WTC11 (cell line): ENCODE results near the gene THBS2. TPM values are rescaled to one million over a fixed set of nuclear protein-coding genes. Genes with fewer than 3 reads are reported as not detected.

Experiments used
- ATAC-seq: fragments of 200-7000 bp; cut with Tn5 transposase; 2 replicates; pipeline ENCODE4 v1.10.0; 2021; ENCODE audit warnings: mild to moderate bottlenecking, moderate library complexity
- CTCF ChIA-PET: fragments of 300-600 bp; sonication (Branson Sonifier 250); formaldehyde crosslinking; loops from one replicate; lab custom pipeline; 2021; ENCODE audit warnings: antibody characterized with exemption; lab: Charles Lee
- POLR2A ChIA-PET: fragments of 350-600 bp; sonication (Branson Sonifier 250); formaldehyde crosslinking; loops from one replicate; lab custom pipeline; 2021; ENCODE audit warnings: antibody characterized with exemption; lab: Charles Lee
- DNase-seq: peaks from one replicate; pipeline ENCODE4 v3.0.0; 2021; ENCODE audit warnings: low spot score
- H3K27ac Mint-ChIP-seq: 2 replicates; pipeline ENCODE4 v1.8.0; 2021; ENCODE audit warnings: mixed read lengths
- H3K27me3 Mint-ChIP-seq: 2 replicates; pipeline ENCODE4 v1.8.0; 2021; ENCODE audit warnings: low read depth, mild to moderate bottlenecking, moderate library complexity, mixed read lengths
- H3K36me3 Mint-ChIP-seq: 2 replicates; pipeline ENCODE4 v1.8.0; 2021; ENCODE audit warnings: mixed read lengths
- H3K4me1 Mint-ChIP-seq: 2 replicates; pipeline ENCODE4 v1.8.0; 2022; ENCODE audit warnings: mixed read lengths
- H3K4me3 Mint-ChIP-seq: 2 replicates; pipeline ENCODE4 v1.8.0; 2021; ENCODE audit warnings: mild to moderate bottlenecking, moderate library complexity, mixed read lengths
- H3K9me3 Mint-ChIP-seq: 2 replicates; pipeline ENCODE4 v1.8.0; 2021; ENCODE audit warnings: mixed read lengths
- CBFB ChIP-seq: sonication (generic); formaldehyde crosslinking; IDR thresholded peaks from 2 replicates; pipeline ENCODE4 v1.8.1; 2022; ENCODE audit warnings: mild to moderate bottlenecking, low read depth, missing genetic modification reagents
- CREB1 ChIP-seq: sonication (generic); formaldehyde crosslinking; IDR thresholded peaks from 2 replicates; pipeline ENCODE4 v1.8.0; 2023; ENCODE audit warnings: mild to moderate bottlenecking, missing genetic modification reagents
- FOXK1 ChIP-seq: sonication (generic); formaldehyde crosslinking; IDR thresholded peaks from 2 replicates; pipeline ENCODE4 v1.8.0; 2022; ENCODE audit warnings: mild to moderate bottlenecking, moderate library complexity, missing genetic modification reagents
- GTF2I ChIP-seq: fragments of 250-450 bp; sonication (Bioruptor Pico); conservative IDR thresholded peaks from 2 replicates; pipeline ENCODE4 v1.4.0; 2021; ENCODE audit warnings: mild to moderate bottlenecking
- IRF2 ChIP-seq: sonication (generic); formaldehyde crosslinking; IDR thresholded peaks from 2 replicates; pipeline ENCODE4 v1.8.0; 2022; ENCODE audit warnings: low read depth, missing genetic modification reagents, borderline replicate concordance
- NFATC4 ChIP-seq: fragments of 250-450 bp; sonication (Bioruptor Pico); IDR thresholded peaks from 2 replicates; pipeline ENCODE4 v1.9.0; 2021; ENCODE audit warnings: mild to moderate bottlenecking
- PRRX2 ChIP-seq: fragments of 250-450 bp; sonication (Bioruptor Pico); IDR thresholded peaks from 2 replicates; pipeline ENCODE4 v1.8.0; 2021; ENCODE audit warnings: mild to moderate bottlenecking
- SOX15 ChIP-seq: fragments of 250-450 bp; sonication (Bioruptor Pico); IDR thresholded peaks from 2 replicates; pipeline ENCODE4 v1.9.0; 2021; ENCODE audit warnings: mild to moderate bottlenecking
- SP1 ChIP-seq: sonication (generic); formaldehyde crosslinking; conservative IDR thresholded peaks from 2 replicates; pipeline ENCODE4 v1.8.1; 2022; ENCODE audit warnings: missing genetic modification reagents
- TCF7 ChIP-seq: sonication (generic); formaldehyde crosslinking; IDR thresholded peaks from 2 replicates; pipeline ENCODE4 v1.8.0; 2022; ENCODE audit warnings: mild to moderate bottlenecking, low read depth, missing genetic modification reagents, moderate library complexity
- TEAD1 ChIP-seq: sonication (generic); formaldehyde crosslinking; IDR thresholded peaks from 2 replicates; pipeline ENCODE4 v1.8.0; 2022; ENCODE audit warnings: mild to moderate bottlenecking, missing genetic modification reagents
- TEAD4 ChIP-seq: sonication (generic); formaldehyde crosslinking; IDR thresholded peaks from 2 replicates; pipeline ENCODE4 v1.8.0; 2022; ENCODE audit warnings: mild to moderate bottlenecking, missing genetic modification reagents
- USF2 ChIP-seq: sonication (generic); formaldehyde crosslinking; IDR thresholded peaks from 2 replicates; pipeline ENCODE4 v1.8.1; 2023; ENCODE audit warnings: mild to moderate bottlenecking, missing genetic modification reagents, moderate library complexity
- ZNF219 ChIP-seq: sonication (generic); formaldehyde crosslinking; IDR thresholded peaks from 2 replicates; pipeline ENCODE4 v1.8.0; 2023; ENCODE audit warnings: missing genetic modification reagents, mild to moderate bottlenecking, borderline replicate concordance
- ZNF396 ChIP-seq: fragments of 250-450 bp; sonication (Bioruptor Pico); IDR thresholded peaks from 2 replicates; pipeline ENCODE4 v1.8.0; 2021; ENCODE audit warnings: mild to moderate bottlenecking, moderate library complexity, borderline replicate concordance
- ZNF423 ChIP-seq: fragments of 250-450 bp; sonication (Bioruptor Pico); IDR thresholded peaks from 2 replicates; pipeline ENCODE4 v2.1.2; 2022; ENCODE audit warnings: mild to moderate bottlenecking, moderate library complexity
- total RNA-seq: library from RNA; stranded (reverse); gene quantifications from 3 replicates; pipeline ENCODE4 v1.2.3, GENCODE V29; 2021
- TF ChIP-seq, protein P1 (sequence below): sonication (generic); formaldehyde crosslinking; IDR thresholded peaks from 2 replicates; pipeline ENCODE4 v1.8.0; 2022; ENCODE audit warnings: missing genetic modification reagents
- TF ChIP-seq, protein P2 (sequence below): sonication (generic); formaldehyde crosslinking; IDR thresholded peaks from 2 replicates; pipeline ENCODE4 v1.8.1; 2022; ENCODE audit warnings: low read depth, mild to moderate bottlenecking, moderate library complexity, missing genetic modification reagents, borderline replicate concordance
- TF ChIP-seq, protein P3 (sequence below): sonication (generic); formaldehyde crosslinking; IDR thresholded peaks from 2 replicates; pipeline ENCODE4 v1.8.0; 2022; ENCODE audit warnings: mild to moderate bottlenecking, missing genetic modification reagents
- TF ChIP-seq, protein P4 (sequence below): fragments of 250-450 bp; sonication (Bioruptor Pico); IDR thresholded peaks from 2 replicates; pipeline ENCODE4 v2.1.2; 2022; ENCODE audit warnings: mild to moderate bottlenecking, moderate library complexity
- TF ChIP-seq, protein P5 (sequence below): fragments of 250-450 bp; sonication (Bioruptor Pico); IDR thresholded peaks from 2 replicates; pipeline ENCODE4 v1.9.0; 2021; ENCODE audit warnings: moderate library complexity, mild to moderate bottlenecking, inconsistent platforms, borderline replicate concordance
- TF ChIP-seq, protein P6 (sequence below): fragments of 200-600 bp; IDR thresholded peaks from 2 replicates; pipeline ENCODE4 v1.8.0; 2022; ENCODE audit warnings: antibody characterized with exemption
- TF ChIP-seq, protein P7 (sequence below): fragments of 250-450 bp; sonication (Bioruptor Pico); conservative IDR thresholded peaks from 2 replicates; pipeline ENCODE4 v1.9.0; 2021; ENCODE audit warnings: mild to moderate bottlenecking

Gene THBS2
- total RNA-seq, 1 experiment from 2014 or later, result 40.3 TPM

DNA sequence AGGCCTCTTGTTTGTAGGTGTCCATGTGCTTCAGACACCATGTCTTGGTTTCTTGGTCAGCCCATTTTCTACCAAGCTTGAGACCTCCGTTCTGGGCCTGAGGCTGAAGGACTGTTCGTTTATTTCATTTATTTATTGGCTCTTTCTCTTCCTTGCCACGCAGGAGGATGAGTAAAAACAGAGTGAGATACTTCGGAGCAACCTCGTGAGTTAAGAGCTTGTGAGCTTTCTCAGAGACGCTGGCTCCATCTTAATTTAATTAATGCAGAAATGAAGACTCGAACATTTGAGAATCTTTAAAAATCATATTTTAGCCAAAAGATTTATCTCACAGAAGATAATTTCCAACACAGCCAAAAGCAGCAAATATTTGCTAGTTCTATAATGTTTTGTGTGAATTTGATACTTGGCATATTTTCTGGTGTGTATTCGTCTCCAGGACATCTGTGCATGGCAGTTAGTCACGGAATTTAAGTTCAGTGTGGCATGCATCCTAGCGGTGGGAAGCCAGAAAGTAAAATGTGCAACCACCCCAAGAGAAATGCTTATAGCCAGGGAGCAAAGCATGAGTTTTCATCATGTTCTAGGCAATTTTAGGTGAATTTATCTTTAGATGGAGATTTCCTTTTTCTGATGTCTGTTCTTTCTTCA, 76.0 kb downstream of the THBS2 start:
- no peak for DNase-seq
- Mint-ChIP-seq H3K27me3 (no peaks in the 10 kb centered on the region), H3K4me3 (no peak overlapping the region), H3K27ac (no peak overlapping the region), H3K9me3 (peaks cover 28% of the 10 kb centered on the region), H3K4me1 (peaks cover 6% of the 10 kb centered on the region), H3K36me3 (peaks cover 17% of the 10 kb centered on the region)
- POLR2A ChIA-PET, result no interaction called here
- CTCF ChIA-PET, result no interaction called here
- TF ChIP-seq TEAD4 (CRISPR knock-in tag) (no peak), TCF7 (no peak), TEAD1 (CRISPR knock-in tag) (no peak), ZNF219 (CRISPR knock-in tag) (no peak), FOXK1 (CRISPR knock-in tag) (no peak), IRF2 (no peak), NFATC4 (CRISPR knock-in tag) (no peak)
- TF ChIP-seq, protein P1, sequence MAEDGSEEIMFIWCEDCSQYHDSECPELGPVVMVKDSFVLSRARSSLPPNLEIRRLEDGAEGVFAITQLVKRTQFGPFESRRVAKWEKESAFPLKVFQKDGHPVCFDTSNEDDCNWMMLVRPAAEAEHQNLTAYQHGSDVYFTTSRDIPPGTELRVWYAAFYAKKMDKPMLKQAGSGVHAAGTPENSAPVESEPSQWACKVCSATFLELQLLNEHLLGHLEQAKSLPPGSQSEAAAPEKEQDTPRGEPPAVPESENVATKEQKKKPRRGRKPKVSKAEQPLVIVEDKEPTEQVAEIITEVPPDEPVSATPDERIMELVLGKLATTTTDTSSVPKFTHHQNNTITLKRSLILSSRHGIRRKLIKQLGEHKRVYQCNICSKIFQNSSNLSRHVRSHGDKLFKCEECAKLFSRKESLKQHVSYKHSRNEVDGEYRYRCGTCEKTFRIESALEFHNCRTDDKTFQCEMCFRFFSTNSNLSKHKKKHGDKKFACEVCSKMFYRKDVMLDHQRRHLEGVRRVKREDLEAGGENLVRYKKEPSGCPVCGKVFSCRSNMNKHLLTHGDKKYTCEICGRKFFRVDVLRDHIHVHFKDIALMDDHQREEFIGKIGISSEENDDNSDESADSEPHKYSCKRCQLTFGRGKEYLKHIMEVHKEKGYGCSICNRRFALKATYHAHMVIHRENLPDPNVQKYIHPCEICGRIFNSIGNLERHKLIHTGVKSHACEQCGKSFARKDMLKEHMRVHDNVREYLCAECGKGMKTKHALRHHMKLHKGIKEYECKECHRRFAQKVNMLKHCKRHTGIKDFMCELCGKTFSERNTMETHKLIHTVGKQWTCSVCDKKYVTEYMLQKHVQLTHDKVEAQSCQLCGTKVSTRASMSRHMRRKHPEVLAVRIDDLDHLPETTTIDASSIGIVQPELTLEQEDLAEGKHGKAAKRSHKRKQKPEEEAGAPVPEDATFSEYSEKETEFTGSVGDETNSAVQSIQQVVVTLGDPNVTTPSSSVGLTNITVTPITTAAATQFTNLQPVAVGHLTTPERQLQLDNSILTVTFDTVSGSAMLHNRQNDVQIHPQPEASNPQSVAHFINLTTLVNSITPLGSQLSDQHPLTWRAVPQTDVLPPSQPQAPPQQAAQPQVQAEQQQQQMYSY (CRISPR knock-in tag), result no peak
- TF ChIP-seq, protein P2, sequence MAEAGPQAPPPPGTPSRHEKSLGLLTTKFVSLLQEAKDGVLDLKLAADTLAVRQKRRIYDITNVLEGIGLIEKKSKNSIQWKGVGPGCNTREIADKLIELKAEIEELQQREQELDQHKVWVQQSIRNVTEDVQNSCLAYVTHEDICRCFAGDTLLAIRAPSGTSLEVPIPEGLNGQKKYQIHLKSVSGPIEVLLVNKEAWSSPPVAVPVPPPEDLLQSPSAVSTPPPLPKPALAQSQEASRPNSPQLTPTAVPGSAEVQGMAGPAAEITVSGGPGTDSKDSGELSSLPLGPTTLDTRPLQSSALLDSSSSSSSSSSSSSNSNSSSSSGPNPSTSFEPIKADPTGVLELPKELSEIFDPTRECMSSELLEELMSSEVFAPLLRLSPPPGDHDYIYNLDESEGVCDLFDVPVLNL (CRISPR knock-in tag), result no peak
- TF ChIP-seq, protein P3, sequence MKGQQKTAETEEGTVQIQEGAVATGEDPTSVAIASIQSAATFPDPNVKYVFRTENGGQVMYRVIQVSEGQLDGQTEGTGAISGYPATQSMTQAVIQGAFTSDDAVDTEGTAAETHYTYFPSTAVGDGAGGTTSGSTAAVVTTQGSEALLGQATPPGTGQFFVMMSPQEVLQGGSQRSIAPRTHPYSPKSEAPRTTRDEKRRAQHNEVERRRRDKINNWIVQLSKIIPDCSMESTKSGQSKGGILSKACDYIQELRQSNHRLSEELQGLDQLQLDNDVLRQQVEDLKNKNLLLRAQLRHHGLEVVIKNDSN (CRISPR knock-in tag), result no peak
- TF ChIP-seq, protein P4, sequence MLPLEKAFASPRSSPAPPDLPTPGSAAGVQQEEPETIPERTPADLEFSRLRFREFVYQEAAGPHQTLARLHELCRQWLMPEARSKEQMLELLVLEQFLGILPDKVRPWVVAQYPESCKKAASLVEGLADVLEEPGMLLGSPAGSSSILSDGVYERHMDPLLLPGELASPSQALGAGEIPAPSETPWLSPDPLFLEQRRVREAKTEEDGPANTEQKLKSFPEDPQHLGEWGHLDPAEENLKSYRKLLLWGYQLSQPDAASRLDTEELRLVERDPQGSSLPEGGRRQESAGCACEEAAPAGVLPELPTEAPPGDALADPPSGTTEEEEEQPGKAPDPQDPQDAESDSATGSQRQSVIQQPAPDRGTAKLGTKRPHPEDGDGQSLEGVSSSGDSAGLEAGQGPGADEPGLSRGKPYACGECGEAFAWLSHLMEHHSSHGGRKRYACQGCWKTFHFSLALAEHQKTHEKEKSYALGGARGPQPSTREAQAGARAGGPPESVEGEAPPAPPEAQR, result no peak
- TF ChIP-seq, all 79 proteins: peak for 0
- ATAC-seq, result no peak

- no peak overlapping the region for H3K4me3 Mint-ChIP-seq
- CTCF ChIA-PET, result no interaction called here
- TF ChIP-seq CBFB (CRISPR knock-in tag) (no peak), USF2 (no peak), SOX15 (no peak), ZNF423 (CRISPR knock-in tag) (no peak), SP1 (CRISPR knock-in tag) (no peak), PRRX2 (CRISPR knock-in tag) (no peak), CREB1 (CRISPR knock-in tag) (no peak), ZNF396 (CRISPR knock-in tag) (no peak), NFATC4 (CRISPR knock-in tag) (no peak), GTF2I (CRISPR knock-in tag) (no peak)
- TF ChIP-seq, protein P5, sequence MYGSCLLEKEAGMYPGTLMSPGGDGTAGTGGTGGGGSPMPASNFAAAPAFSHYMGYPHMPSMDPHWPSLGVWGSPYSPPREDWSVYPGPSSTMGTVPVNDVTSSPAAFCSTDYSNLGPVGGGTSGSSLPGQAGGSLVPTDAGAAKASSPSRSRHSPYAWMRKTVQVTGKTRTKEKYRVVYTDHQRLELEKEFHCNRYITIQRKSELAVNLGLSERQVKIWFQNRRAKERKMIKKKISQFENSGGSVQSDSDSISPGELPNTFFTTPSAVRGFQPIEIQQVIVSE, result no peak
- TF ChIP-seq, protein P6, sequence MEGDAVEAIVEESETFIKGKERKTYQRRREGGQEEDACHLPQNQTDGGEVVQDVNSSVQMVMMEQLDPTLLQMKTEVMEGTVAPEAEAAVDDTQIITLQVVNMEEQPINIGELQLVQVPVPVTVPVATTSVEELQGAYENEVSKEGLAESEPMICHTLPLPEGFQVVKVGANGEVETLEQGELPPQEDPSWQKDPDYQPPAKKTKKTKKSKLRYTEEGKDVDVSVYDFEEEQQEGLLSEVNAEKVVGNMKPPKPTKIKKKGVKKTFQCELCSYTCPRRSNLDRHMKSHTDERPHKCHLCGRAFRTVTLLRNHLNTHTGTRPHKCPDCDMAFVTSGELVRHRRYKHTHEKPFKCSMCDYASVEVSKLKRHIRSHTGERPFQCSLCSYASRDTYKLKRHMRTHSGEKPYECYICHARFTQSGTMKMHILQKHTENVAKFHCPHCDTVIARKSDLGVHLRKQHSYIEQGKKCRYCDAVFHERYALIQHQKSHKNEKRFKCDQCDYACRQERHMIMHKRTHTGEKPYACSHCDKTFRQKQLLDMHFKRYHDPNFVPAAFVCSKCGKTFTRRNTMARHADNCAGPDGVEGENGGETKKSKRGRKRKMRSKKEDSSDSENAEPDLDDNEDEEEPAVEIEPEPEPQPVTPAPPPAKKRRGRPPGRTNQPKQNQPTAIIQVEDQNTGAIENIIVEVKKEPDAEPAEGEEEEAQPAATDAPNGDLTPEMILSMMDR, result no peak
- TF ChIP-seq, protein P7, sequence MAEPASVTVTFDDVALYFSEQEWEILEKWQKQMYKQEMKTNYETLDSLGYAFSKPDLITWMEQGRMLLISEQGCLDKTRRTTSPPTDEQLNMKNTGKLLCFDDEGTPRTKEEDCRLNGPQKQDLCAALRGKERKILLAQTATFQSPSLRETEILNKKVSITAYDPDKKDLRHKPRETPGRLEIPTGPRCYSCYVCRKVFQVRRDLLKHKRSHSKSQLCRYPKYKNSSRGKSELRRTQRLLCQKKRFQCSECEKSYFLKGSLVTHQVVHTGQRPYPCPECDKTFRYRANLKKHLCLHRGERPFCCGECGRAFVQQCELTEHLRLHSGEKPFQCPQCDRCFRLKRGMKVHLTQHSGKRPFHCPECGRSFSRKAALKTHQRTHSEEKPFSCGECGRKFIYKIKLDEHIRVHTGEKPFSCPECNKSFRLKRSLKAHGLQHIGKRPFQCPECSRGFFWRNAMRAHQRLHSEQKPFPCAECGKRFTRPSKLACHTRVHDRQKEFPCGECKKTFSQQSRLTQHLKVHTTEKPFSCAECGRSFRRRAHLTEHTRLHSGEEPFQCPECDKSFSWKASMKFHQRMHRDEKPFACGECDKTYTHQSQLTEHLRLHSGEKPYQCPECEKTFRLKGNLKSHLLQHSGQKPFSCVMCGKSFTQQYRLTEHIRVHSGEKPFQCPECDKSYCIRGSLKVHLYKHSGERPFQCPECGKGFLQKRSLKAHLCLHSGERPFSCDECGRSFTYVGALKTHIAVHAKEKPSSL (CRISPR knock-in tag), result no peak
Measured at GRCh38 chr6:169176361-169176991, 77.2 kb downstream of the THBS2 start.

More at GRCh38 chr6:169176361-169176991, 77.2 kb downstream of the THBS2 start:
- H3K36me3 Mint-ChIP-seq, result peaks cover 17% of the 10 kb centered on the region
- DNase-seq (no peak), ATAC-seq (no peak)
- peaks cover 6% of the 10 kb centered on the region for H3K4me1 Mint-ChIP-seq
- H3K9me3 Mint-ChIP-seq, result peaks cover 28% of the 10 kb centered on the region
- POLR2A ChIA-PET, result no interaction called here
- no peaks in the 10 kb centered on the region for H3K27me3 Mint-ChIP-seq
- no peak overlapping the region for H3K27ac Mint-ChIP-seq
